Osteoblast (primary cell): ENCODE data around the gene CNTN5. TPM values are rescaled to one million over a fixed set of nuclear protein-coding genes. Genes with fewer than 3 reads are reported as not detected.
"Not testable (repeated sequence)": the region's sequence is repeated elsewhere in the genome, so short reads cannot be mapped to it uniquely, and the experiment has no call there.

ENCODE experiments used
- DNase-seq: peaks from one replicate; pipeline ENCODE4 v3.0.0; 2011; ENCODE audit warnings: low spot score, mixed read lengths; ENCODE audit not compliant: insufficient read length; ENCODE audit errors: missing footprints
- H2AFZ ChIP-seq: 2 replicates; pipeline ENCODE4 v1.6.0; 2011; ENCODE audit warnings: mild to moderate bottlenecking, low read length
- H3K27ac ChIP-seq: 2 replicates; pipeline ENCODE4 v1.5.1; 2011; ENCODE audit warnings: mild to moderate bottlenecking, low read depth, low read length, moderate library complexity
- H3K27me3 ChIP-seq: 2 replicates; pipeline ENCODE4 v1.6.0; 2012; ENCODE audit warnings: mild to moderate bottlenecking, control low read depth, inconsistent platforms, low read length, moderate library complexity; ENCODE audit not compliant: insufficient read depth
- H3K36me3 ChIP-seq: 2 replicates; pipeline ENCODE4 v1.5.1; 2011; ENCODE audit warnings: mild to moderate bottlenecking, low read length, control low read depth, moderate library complexity; ENCODE audit not compliant: insufficient read depth
- H3K4me1 ChIP-seq: 2 replicates; pipeline ENCODE4 v1.5.1; 2011; ENCODE audit warnings: mild to moderate bottlenecking, low read length, control low read depth, moderate library complexity; ENCODE audit not compliant: insufficient read depth
- H3K4me2 ChIP-seq: 2 replicates; pipeline ENCODE4 v1.6.0; 2011; ENCODE audit warnings: mild to moderate bottlenecking, low read length; ENCODE audit not compliant: insufficient read depth
- H3K4me3 ChIP-seq: fragments of 200-600 bp; sonication (generic); 3 replicates; pipeline ENCODE4 v1.5.1; 2012; ENCODE audit warnings: mild to moderate bottlenecking, low read length, inconsistent platforms; ENCODE audit not compliant: insufficient read depth
- H3K79me2 ChIP-seq: 2 replicates; pipeline ENCODE4 v1.6.0; 2012; ENCODE audit warnings: mild to moderate bottlenecking, low read length, control low read depth, inconsistent platforms; ENCODE audit not compliant: insufficient read depth
- H3K9me3 ChIP-seq: 2 replicates; pipeline ENCODE4 v1.5.1; 2011; ENCODE audit warnings: low read depth, low read length, control low read depth
- H4K20me1 ChIP-seq: 2 replicates; pipeline ENCODE4 v1.6.0; 2012; ENCODE audit warnings: mild to moderate bottlenecking, low read length, control low read depth; ENCODE audit not compliant: insufficient read depth
- CTCF ChIP-seq: IDR thresholded peaks from 2 replicates; pipeline ENCODE4 v1.5.1; 2011; ENCODE audit warnings: mild to moderate bottlenecking, low read depth, low read length, moderate library complexity; ENCODE audit errors: extremely low read depth
- total RNA-seq: library from RNA; depleted of rRNA; stranded (reverse); fragments of >200 nt; gene quantifications from 2 replicates; pipeline ENCODE4 v1.2.3, GENCODE V29; 2012

CNTN5 gene
- total RNA-seq, 1 donor, result not detected

GRCh38 chr11:99814021-99814420, 793.3 kb downstream of the CNTN5 start:
- H3K9me3 ChIP-seq, result peaks cover 2% of the 10 kb centered on the region
- no peaks in the 10 kb centered on the region for H3K79me2 ChIP-seq

GRCh38 chr11:99814738-99815137, 794.0 kb downstream of the CNTN5 start:
- no peaks in the 10 kb centered on the region for H4K20me1 ChIP-seq
- no peak for DNase-seq
- H3K27me3 ChIP-seq, result no peaks in the 10 kb centered on the region
- H3K27ac ChIP-seq, result no peak overlapping the region
- H3K4me1 ChIP-seq, result no peaks in the 10 kb centered on the region
- H3K9me3 ChIP-seq, result peaks cover 2% of the 10 kb centered on the region
- no peaks in the 10 kb centered on the region for H3K36me3 ChIP-seq
- TF ChIP-seq CTCF, result no peak
- H3K4me3 ChIP-seq, result no peak overlapping the region
- H3K79me2 ChIP-seq, result no peaks in the 10 kb centered on the region
- H2AFZ ChIP-seq, result no peak overlapping the region
- no peak overlapping the region for H3K4me2 ChIP-seq

More at GRCh38 chr11:99814021-99814420, 793.3 kb downstream of the CNTN5 start:
- Histone ChIP-seq H3K27me3 (no peaks in the 10 kb centered on the region), H3K36me3 (no peaks in the 10 kb centered on the region), H3K27ac (no peak overlapping the region), H3K4me3 (no peak overlapping the region), H4K20me1 (no peaks in the 10 kb centered on the region), H2AFZ (no peak overlapping the region), H3K4me1 (no peaks in the 10 kb centered on the region), H3K4me2 (no peak overlapping the region)
- no peak for TF ChIP-seq CTCF
- no peak for DNase-seq

GRCh38 chr11:99818991-99819390, 798.2 kb downstream of the CNTN5 start:
- Histone ChIP-seq H3K27ac (no peak overlapping the region), H3K9me3 (peaks cover 1% of the 10 kb centered on the region), H3K36me3 (no peaks in the 10 kb centered on the region), H3K4me1 (no peaks in the 10 kb centered on the region), H4K20me1 (no peaks in the 10 kb centered on the region), H3K79me2 (no peaks in the 10 kb centered on the region), H2AFZ (no peak overlapping the region), H3K27me3 (no peaks in the 10 kb centered on the region), H3K4me3 (no peak overlapping the region), H3K4me2 (no peak overlapping the region)
- no peak for DNase-seq
- TF ChIP-seq CTCF, result no peak

GRCh38 chr11:99822846-99823565, 802.3 kb downstream of the CNTN5 start:
- no peaks in the 10 kb centered on the region for H4K20me1 ChIP-seq

GRCh38 chr11:99836739-99837138, 816.0 kb downstream of the CNTN5 start:
- H2AFZ ChIP-seq, H3K4me1 ChIP-seq, DNase-seq, H3K27ac ChIP-seq, H3K4me2 ChIP-seq, H3K79me2 ChIP-seq, H3K27me3 ChIP-seq, H3K4me3 ChIP-seq, H3K9me3 ChIP-seq, H4K20me1 ChIP-seq, H3K36me3 ChIP-seq: not testable (repeated sequence)

More at GRCh38 chr11:99822846-99823565, 802.3 kb downstream of the CNTN5 start:
- TF ChIP-seq CTCF, result no peak
- Histone ChIP-seq H3K27me3 (no peaks in the 10 kb centered on the region), H3K4me1 (no peaks in the 10 kb centered on the region), H3K4me3 (no peak overlapping the region), H3K4me2 (no peak overlapping the region), H3K36me3 (no peaks in the 10 kb centered on the region), H3K79me2 (no peaks in the 10 kb centered on the region), H2AFZ (no peak overlapping the region), H3K9me3 (no peaks in the 10 kb centered on the region), H3K27ac (no peak overlapping the region)
- no peak for DNase-seq
